22Rv1 (cell line): Measurements from ENCODE around the gene UCK1.

ENCODE experiments used
- ZFX ChIP-seq: fragments of 450-650 bp; IDR thresholded peaks from 2 replicates; pipeline ENCODE4 v1.6.1; 2017; ENCODE audit warnings: antibody characterized with exemption, borderline replicate concordance
- TF ChIP-seq, protein P1 (sequence below): fragments of 450-650 bp; IDR thresholded peaks from 2 replicates; pipeline ENCODE4 v1.5.1; 2017; ENCODE audit warnings: mild to moderate bottlenecking

DNA sequence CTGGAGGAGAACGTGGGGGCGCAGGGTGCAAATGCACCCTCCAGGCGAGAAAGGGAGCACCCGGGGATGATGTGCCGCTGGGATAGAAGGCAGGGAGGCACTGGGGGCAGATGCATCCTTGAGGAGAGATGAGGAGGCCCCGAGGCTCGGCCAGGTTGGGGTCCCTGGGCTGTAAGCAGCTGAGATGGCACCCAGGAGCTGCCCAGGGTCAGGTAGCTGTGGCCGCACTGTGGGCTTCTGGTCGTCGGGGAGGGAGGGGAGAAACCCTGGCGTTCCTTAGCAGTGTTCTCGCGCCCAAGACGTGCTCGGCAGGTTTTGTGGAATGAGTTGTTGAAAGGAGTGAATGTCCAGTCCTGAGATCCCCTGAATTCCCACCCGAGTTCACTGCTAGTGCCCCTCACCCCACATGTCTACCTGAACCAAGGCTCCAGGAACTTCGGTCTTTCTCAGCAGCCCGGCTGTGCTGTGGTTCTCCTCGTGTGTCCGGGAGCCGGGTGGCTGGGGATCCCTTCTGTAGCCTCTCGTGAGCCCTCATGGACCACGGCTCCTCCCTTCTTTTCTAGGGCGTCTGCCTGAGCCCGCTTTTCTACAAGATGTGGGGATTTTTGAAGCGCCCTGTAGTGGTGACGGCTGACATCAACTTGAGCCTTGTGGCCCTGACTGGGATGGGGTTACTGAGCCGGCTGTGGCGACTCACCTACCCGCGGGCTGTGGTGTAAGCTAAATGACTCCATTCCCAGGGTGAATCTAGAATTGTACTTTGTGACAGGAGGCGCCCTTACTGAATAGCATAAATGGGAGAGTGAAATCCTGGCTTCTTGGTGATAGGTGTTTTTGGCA is 27.2 kb downstream of the UCK1 start:
- TF ChIP-seq, protein P1, sequence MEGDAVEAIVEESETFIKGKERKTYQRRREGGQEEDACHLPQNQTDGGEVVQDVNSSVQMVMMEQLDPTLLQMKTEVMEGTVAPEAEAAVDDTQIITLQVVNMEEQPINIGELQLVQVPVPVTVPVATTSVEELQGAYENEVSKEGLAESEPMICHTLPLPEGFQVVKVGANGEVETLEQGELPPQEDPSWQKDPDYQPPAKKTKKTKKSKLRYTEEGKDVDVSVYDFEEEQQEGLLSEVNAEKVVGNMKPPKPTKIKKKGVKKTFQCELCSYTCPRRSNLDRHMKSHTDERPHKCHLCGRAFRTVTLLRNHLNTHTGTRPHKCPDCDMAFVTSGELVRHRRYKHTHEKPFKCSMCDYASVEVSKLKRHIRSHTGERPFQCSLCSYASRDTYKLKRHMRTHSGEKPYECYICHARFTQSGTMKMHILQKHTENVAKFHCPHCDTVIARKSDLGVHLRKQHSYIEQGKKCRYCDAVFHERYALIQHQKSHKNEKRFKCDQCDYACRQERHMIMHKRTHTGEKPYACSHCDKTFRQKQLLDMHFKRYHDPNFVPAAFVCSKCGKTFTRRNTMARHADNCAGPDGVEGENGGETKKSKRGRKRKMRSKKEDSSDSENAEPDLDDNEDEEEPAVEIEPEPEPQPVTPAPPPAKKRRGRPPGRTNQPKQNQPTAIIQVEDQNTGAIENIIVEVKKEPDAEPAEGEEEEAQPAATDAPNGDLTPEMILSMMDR, result no peak
- no peak for TF ChIP-seq ZFX
